Parathyroid adenoma (tissue), 2 donors: Measurements from ENCODE around the gene P4HA2.

Experiments used
- H2AFZ ChIP-seq: fragments of 300-600 bp; sonication (generic); one replicate; pipeline ENCODE4 v1.7.0; 2017; ENCODE audit warnings: antibody characterized with exemption, mild to moderate bottlenecking
- H3K27ac ChIP-seq: fragments of 300-600 bp; sonication (generic); one replicate; pipeline ENCODE4 v1.7.0; 2017
- H3K27me3 ChIP-seq: fragments of 300-600 bp; sonication (generic); one replicate; pipeline ENCODE4 v1.7.0; 2017; ENCODE audit warnings: low read length; ENCODE audit not compliant: control insufficient read depth, insufficient read depth
- H3K36me3 ChIP-seq: fragments of 300-600 bp; sonication (generic); one replicate; pipeline ENCODE4 v1.7.0; 2017; ENCODE audit warnings: low read length; ENCODE audit not compliant: control insufficient read depth, insufficient read depth
- H3K4me1 ChIP-seq: fragments of 300-600 bp; sonication (generic); one replicate; pipeline ENCODE4 v1.7.0; 2017; ENCODE audit warnings: control low read depth
- H3K4me2 ChIP-seq: fragments of 300-600 bp; sonication (generic); one replicate; pipeline ENCODE4 v1.7.0; 2017; ENCODE audit warnings: low read length
- H3K4me3 ChIP-seq: fragments of 300-600 bp; sonication (generic); one replicate; pipeline ENCODE4 v1.7.0; 2017; ENCODE audit warnings: low read depth, low read length
- H3K79me2 ChIP-seq: fragments of 300-600 bp; sonication (generic); one replicate; pipeline ENCODE4 v1.7.0; 2017; ENCODE audit warnings: control low read depth
- H3K9ac ChIP-seq: fragments of 300-600 bp; sonication (generic); one replicate; pipeline ENCODE4 v1.7.0; 2017; ENCODE audit warnings: mild to moderate bottlenecking
- H3K9me3 ChIP-seq: fragments of 300-600 bp; sonication (generic); one replicate; pipeline ENCODE4 v1.7.0; 2017; ENCODE audit warnings: low read length; ENCODE audit not compliant: control insufficient read depth
- TF ChIP-seq, protein P1 (sequence below): fragments of 300-600 bp; sonication (generic); IDR thresholded peaks from one replicate; pipeline ENCODE4 v1.7.0; 2017; ENCODE audit warnings: antibody characterized with exemption, mild to moderate bottlenecking
- donor health status: primary hyperparathyroidism.

The P4HA2 gene

GRCh38 chr5:132142459-132142858 is 85.2 kb downstream of the P4HA2 start:
- Histone ChIP-seq H3K9ac (no peak overlapping the region), H3K4me2 (no peak overlapping the region), H3K27me3 (no peaks in the 10 kb centered on the region), H3K4me3 (no peak overlapping the region), H3K9me3 (peaks cover 3% of the 10 kb centered on the region), H3K27ac (no peak overlapping the region), H2AFZ (no peak overlapping the region), H3K36me3 (no peaks in the 10 kb centered on the region), H3K4me1 (no peaks in the 10 kb centered on the region), H3K79me2 (no peaks in the 10 kb centered on the region)
- TF ChIP-seq, protein P1, sequence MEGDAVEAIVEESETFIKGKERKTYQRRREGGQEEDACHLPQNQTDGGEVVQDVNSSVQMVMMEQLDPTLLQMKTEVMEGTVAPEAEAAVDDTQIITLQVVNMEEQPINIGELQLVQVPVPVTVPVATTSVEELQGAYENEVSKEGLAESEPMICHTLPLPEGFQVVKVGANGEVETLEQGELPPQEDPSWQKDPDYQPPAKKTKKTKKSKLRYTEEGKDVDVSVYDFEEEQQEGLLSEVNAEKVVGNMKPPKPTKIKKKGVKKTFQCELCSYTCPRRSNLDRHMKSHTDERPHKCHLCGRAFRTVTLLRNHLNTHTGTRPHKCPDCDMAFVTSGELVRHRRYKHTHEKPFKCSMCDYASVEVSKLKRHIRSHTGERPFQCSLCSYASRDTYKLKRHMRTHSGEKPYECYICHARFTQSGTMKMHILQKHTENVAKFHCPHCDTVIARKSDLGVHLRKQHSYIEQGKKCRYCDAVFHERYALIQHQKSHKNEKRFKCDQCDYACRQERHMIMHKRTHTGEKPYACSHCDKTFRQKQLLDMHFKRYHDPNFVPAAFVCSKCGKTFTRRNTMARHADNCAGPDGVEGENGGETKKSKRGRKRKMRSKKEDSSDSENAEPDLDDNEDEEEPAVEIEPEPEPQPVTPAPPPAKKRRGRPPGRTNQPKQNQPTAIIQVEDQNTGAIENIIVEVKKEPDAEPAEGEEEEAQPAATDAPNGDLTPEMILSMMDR: no peak
